Adrenal gland (tissue), 5 donors: ENCODE results near the gene LMCD1.

Source experiments
- CTCF ChIP-seq, 6 experiments: fragments of 450-650 bp in 4 of 6; fragments of 200-600 bp in 2 of 6; sonication (generic) in 1 of 6; IDR thresholded peaks; 1 replicate in 5 of 6; 2 replicates in 1 of 6; pipeline versions ENCODE4 v1.5.1 to v1.8.0; 2016 to 2021; ENCODE audit warnings: antibody characterized with exemption in 6 of 6, mild to moderate bottlenecking in 2 of 6, moderate library complexity in 1 of 6
- POLR2A ChIP-seq, 2 donors: fragments of 450-650 bp; IDR thresholded peaks; one replicate each; pipeline ENCODE4 v1.6.1; 2017; ENCODE audit warnings: antibody characterized with exemption in 2 of 2, mild to moderate bottlenecking in 2 of 2, moderate library complexity in 1 of 2
- donor health status: DM: no; HTN: no; CAD: no.

GRCh38 chr3:8452112-8452511 is 49.5 kb upstream of the LMCD1 start:
- TF ChIP-seq CTCF (IDR thresholded peaks at IDR 0.05) = no peak
- TF ChIP-seq POLR2A (IDR thresholded peaks at IDR 0.05) = no peak
